ENCODE measurements around the gene GRIK2.

The GRIK2 gene

DNA sequence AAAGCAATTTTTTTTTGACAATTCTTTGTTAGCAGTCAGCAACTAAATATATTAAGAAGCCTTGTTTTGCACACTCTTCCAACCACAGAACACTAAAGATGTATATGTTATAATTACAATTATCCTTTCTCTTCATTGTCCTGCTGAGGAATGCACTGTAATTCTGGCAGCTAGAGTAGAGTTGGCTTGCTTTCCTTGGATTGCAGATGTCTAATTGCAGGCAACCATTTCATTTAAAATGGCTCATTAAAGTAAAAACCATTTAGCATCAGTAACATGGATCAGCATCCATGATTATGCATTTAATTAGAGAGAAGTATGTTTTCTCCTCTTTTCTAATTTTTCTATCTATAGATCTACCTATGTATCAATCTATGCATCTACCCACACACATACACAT is 335.4 kb downstream of the GRIK2 start:
- DNase-seq: no peak

DNA sequence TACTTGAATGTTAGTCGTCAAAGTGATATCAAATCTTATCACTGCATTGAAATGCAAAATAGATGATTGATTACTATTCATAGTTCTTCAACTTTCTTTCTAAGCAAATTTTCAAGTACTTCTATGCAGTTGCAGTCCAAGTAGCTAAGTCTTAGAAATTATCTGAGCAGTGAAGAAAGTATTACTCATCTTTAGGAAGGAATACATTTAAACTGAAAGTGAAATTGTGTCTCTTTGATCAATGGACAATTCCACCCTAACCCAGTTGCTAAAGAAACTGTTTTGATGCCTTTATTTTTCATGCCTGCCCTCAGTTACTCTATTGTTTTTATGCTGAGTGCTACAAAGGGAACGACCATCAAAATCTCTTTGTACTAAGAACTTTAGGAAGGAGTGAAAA is 337.4 kb downstream of the GRIK2 start:
- peak; percentile 21 for DNase-seq

DNA sequence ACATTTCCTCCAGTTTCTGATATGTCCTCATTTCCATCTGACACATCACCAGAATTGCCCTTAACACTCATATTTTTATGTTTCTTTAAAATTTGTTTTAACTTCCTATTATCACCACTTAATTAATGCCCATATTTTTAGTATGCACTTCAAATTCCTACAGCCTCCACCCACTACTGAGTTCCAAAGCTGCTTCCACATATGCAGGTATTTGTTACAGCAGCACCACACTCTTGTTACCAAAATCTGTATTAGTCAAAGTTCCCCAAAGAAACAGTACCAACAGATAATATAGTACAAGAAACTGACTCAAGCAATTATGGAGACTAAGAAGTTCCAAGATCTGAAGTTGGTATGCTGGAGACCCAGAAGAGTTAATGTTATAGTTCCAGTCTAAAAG is 340.4 kb downstream of the GRIK2 start:
- DNase-seq: no peak

DNA sequence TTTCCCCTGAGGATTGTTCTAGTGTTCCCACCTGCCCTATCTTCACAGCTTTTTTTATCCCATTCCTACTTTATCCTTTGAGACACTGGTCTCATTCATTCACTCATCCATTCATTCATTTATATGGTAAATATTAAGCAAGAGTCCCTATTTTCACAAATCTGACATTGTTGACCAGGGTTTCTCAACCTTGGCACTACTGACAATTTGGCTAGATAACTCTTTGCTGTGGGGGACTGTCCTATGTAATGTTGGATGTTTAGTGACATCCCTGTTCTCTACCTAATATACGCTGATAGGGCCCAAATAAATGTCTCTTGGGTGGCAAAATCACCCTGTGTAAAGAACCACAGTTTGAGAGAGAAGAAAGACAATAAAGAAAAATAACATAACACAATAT is 345.0 kb downstream of the GRIK2 start:
- DNase-seq: no peak

DNA sequence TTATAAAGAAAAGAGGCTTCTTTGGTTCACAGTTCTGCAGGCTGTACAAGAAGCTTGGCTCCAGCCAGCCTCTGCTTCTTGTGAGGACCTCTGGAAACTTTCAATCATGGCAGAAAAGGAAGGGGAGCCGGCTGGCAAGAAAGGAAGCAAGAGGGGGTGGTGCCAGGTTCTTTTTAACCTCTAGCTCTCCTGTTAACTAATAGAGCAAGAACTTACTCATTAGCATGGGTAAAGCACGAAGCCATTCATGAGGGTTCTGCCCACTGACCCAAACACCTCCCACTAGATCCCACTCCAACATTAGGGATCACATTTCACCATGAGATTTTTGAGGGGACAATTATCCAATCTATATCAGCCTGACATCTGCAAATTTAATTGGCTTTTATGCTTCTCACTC is 347.1 kb downstream of the GRIK2 start:
- DNase-seq: no peak

DNA sequence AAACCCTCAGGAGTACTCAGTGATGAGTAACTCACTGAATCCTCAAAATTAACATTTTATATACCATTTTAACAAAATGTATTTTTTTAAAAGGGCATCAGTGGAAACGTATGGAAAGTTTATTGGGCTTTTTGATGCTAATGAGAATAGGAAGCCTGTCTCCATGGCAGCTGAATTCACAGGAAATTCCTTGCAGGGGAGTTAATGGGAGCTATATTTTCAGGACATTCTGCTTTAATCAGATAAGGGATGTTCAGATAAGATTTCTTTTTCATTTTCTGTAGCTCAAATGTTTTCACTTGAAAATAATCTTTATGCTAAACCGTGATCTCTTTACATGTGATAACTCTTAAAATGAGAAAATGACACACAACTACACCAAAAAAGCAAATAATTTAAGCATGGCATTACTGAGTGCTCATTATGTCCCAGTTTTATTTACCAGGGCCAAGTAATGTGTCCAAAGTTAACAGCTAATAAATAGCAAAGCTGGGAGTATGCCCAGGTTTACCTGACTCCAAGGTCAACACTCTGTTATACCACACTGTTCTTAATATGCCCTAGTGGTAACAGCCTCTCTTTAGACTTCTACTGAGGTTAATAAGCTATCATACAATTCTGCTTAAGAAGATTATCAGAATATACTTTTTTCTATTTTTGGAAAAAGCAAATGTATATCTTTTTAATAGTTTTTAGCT is 348.1 kb downstream of the GRIK2 start:
- no peak for DNase-seq

DNA sequence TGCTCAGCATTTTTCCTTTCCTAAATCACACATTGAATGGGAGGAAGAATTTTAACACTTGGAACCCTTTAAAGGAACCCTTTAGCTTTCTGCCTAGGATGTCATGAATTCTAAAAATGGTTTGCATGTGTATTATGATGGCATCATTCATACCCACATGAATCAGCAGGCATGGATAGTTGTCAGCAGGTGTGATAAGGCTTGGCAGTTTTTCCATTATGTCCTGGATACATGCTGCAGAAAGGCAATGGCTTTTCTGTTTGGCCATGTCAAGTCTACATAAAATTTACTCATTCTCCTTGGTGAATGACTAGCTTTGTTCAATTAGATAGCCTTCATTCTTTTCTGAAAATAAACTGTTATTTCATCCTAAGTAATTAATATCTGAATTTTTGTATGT is 353.7 kb downstream of the GRIK2 start:
- no peak for DNase-seq

DNA sequence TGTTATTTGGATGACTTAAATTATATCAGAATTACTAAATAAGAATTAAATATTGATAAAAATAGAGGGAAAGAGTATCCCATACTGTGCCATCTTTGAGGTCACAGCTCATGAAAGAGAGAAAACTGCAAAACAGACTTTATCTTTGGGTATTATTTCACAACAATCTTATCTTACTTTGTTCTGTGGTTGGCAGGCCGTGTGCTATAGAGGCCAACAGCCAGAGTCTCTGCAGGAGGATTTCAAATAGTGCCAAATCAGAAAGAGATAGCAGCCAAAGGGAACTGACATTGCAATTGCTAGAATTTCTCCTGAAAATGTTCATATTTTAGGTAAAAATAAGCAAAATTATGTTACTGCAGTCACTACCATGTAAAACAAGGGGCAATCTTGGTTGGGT is 354.2 kb downstream of the GRIK2 start:
- DNase-seq: no peak

DNA sequence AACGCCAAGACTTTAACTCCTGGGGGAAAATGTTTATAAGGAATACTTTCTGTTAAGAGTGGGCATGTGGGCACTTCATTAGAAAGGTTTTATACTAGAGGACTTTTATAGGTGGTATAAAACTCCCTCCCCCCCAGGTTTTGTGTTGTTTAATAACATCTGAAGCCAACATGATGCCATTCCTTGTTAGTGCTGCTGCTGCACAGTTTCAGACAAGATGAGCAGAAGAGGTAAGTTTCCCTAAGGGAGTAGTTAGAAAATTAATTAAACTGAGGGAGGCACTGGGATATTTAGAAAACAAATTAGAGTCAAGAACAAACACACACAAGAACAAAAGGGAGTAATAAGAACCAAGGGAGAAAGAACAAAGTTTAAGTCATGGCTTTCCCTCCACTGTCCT is 362.4 kb downstream of the GRIK2 start:
- DNase-seq: no peak

DNA sequence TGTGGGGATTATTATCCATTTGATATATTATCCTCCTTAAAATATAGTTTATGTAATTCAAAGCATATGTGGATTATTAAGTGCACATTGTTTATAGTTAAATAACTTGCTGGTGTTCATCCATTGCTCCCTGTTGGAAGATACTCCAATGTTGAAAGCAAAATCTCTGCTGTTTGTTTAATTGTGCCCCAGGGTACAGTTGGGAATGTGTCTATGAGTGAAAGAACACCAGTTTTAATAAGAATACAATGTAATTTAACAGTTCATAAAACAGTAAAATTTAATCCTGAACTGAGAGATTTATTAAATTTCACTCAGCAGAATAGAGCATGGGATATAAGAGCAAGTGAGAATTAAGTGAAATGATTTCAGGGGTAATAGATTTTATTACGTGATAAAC is 364.9 kb downstream of the GRIK2 start:
- DNase-seq: peak; percentile 35

DNA sequence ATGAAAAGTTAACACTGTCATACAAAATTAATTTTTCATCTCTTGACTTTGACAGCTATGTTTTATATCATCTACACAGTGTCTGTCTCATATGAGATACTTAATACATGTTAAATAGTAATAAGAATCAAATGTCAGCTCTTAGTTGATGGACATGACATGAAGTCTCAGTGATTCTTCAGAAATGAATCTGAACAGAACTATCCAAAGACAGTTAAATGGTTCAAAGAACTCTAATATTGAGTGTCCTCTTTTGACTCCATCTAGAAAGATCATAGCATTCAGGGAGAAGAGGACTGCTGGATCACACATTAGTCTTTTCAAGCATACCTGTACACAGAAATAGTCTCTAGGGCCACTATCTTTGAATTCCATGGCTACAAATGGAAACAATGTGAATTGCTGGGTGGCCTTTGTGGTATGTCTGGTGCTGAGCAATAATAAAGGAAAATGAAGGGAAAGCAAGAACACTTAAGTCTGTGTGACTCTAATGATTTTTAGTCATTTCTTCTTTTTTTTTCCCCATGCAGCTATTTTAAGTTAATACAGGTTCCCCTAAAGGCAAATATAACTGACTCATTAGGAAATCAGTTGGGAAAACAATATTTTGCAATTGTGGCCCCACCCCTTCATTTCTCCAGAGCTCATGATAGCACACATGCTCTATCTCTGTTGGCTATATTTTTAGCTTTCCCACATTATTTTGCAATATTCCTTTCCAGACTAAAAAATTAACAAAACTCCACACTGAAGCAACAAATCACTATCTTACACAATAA is 367.5 kb downstream of the GRIK2 start:
- DNase-seq: peak; percentile 93

DNA sequence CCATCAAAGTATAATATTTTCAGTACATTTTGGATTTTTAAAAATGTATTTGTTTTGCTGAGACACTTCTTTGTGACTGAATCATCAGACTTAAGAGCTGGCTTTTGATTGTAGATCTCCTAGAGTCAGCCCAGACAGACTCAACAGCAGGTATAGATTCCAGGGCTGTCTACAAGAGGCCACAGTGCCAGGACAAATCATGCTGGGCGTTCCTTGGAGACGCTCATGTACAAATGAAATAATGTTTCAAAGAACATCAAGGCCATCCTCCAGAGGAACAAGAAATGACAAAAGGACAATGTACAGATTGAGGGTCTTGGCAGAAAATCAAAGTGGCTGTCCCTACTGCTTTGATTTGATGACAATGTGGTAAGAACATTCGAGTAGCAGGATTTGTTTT is 369.3 kb downstream of the GRIK2 start:
- peak; percentile 31 for DNase-seq

DNA sequence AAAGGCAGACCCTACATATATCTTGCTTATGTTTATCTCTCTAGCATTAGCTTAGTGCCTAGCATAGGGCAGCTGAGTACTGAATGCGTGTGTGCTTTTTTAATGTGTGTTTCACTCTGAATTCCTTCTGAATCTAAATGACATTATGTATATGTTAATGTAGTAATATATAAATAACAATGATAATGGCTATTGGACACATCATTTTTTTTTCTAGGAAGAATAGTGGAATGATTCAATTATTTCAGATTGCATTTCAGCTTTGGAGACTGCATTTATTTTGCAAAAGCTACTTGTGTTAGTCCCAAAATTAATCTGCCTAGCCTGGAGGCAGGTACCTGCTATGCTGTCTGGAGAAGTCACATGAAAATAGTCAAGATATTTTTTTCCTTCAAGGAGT is 371.8 kb downstream of the GRIK2 start:
- no peak for DNase-seq

DNA sequence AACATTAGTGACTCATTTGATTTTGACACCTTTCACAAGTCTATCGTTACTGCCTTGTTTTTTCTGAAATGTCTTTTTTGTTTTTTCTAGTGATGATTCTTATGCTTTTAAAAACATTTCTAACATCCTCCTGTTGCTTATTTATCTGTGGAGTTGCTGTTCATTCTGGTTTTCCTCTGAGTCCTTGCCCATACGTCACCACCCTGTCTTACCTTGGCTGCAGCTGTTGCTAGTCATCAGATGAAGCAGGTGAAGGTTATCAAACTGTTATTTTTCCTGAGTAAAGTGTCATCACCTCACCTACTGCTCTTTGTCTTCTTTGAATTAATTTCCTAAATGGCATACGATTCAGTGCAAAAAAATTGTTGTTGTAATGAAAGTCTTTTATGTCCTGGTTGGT is 376.6 kb downstream of the GRIK2 start:
- no peak for DNase-seq

DNA sequence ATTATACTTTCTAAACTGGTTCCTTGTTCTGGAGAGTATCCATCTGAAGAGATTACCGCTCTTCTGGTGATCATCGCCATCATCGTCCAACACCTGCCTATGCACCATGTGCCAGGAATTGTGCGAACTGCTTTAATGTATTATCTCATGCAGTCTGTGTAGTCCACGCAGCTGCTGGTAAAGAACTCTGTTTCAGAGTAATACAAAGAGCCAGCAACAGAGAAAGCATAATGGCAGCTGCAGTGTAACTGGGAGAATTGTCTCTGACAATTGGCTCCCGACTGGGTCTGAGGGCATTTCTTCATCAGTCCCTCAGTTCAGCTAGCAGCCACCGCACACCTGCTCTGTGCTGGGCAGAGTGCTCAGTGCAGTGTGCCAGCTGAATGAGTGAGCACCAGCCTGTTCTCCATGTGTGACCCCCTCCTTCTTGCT is 383.4 kb downstream of the GRIK2 start:
- no peak for DNase-seq

DNA sequence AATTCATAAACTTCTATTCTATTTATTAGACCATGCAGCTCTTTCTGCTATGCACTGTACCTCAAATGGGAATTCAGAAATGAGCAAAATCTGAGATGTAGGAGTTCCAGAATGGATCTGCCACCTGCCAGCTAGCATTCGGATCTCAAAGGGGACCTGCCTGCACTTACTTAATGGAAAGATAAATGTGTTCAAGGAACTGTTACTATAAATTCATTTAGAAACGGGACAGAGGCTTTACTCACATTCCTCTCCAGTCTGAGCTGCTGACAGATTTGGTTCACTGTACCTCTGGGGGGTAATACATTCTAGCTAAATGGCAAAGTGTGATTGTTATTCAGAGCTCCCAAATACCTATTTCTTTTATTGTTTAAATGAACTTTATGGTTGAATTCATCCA is 384.1 kb downstream of the GRIK2 start:
- DNase-seq: peak; percentile 34

DNA sequence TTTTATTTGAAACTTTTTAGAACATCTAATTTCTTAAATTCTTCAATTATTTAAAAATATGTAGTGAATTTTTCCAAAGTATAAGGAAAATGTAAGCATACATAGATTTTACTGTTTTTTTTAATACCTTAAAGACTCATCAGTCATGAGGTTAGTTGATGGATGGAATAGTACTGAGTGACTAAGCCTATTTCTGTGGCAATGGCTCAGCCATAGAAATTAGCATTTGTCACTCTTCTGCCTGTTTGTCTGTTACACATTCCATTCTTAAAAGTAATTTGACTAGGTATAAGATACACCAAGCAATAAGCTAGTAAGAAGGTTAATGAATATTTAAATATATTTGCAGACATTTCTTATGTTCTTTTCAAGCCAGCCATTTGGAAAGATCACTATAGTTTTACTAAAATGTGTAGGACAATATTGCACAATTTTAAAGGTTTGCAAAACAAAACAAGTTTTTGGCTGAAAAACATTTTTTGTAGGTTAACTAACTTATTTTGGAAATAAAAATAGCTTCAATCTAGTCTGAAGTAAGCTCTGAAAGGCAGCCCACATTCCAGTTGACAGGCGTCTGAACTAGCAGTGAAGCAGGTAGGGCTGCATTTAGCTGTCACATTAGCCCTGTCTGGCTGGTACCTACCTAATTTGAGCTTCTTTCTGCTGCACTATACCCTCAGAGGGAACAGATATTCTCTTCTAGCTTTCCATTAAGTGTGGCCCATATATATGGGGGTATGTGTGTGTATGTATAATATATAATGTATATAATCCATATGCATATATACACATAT is 385.7 kb downstream of the GRIK2 start:
- peak; percentile 77 for DNase-seq

DNA sequence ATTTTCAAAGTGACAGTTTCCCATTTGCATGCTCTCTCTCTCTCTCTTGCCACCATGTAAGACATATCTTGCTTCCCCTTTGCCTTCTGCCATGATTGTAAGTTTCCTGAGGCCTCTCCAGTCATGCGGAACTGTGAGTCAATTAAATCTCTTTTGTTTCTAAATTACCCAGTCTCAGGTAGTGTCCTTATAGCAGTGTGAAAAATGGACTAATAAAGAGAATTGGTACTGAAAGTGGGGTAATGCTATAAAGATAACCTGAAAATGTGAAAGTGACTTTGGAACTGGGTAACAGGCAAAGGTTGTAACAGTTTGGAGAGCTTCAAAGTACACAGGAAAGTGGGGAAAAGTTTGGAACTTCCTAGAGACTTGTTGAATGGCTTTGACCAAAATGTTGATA is 389.8 kb downstream of the GRIK2 start:
- no peak for DNase-seq

DNA sequence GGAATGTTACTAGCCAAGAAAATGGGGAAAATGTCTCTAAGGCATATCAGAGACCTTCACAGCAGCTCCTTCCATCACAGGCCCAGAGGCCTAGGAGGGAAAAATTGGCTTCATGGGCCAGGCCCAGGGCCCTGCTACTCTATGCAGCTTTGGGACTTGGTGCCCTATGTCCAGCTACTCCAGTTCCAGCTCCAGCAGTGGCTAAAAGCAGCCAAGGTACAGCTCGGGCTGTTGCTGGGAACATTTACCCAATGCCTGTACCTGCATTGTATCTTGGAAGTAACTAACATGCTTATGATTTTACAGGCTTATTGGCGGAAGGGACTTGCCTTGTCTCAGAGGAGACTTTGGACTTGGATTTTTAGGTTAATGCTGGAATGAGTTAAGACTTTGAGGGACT is 390.6 kb downstream of the GRIK2 start:
- DNase-seq: no peak

DNA sequence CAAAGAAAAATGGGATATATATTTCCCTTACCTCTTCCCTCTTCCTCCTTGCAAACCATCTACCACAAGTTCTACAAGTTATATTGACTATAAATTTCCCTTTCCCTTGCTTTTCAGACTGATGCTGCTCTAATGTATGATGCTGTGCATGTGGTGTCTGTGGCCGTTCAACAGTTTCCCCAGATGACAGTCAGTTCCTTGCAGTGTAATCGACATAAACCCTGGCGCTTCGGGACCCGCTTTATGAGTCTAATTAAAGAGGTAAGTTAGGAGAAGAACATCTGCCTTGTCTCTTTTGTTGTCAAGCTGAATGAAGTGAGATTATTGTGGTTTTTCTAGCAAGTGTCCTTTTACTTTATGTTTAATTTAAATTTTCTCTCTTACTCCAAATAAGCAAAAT is 406.0 kb downstream of the GRIK2 start:
- DNase-seq: no peak

DNA sequence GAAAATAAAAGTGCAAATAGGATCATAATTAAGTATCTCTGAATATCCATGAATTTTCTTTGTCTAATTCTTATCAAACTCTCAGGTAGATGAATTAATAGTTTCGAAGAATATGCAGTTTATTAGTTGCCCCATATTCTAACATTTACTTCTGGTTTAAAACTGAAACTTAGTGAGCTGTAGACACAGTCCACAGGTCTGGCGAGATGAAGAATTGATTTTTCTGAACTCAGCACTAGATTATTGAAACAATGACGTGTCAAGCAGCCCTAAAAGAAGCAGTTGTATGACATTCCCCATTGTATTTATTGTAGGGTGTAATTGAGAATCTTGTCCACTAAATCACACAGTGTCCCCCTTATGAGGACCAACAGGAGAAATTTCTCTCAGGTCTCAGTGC is 407.1 kb downstream of the GRIK2 start:
- DNase-seq: no peak

DNA sequence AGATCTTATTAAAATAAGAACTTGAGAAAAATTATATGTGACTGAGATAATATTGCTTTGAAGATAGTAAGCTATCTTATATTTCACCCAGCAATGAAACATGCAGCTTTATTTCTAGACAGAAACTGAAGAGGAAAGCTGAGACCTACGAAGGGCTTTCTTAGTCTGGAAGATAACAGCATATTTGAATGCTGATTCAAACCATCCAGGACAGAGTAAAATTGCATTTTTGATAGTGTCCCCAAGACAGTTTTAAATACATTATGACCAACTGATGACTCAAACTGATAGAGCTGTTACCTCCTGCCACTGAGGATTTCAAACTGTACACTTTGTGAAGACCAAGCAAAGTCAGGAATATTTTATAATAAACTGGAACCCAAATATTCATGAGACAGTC is 409.6 kb downstream of the GRIK2 start:
- DNase-seq: peak; percentile 32

DNA sequence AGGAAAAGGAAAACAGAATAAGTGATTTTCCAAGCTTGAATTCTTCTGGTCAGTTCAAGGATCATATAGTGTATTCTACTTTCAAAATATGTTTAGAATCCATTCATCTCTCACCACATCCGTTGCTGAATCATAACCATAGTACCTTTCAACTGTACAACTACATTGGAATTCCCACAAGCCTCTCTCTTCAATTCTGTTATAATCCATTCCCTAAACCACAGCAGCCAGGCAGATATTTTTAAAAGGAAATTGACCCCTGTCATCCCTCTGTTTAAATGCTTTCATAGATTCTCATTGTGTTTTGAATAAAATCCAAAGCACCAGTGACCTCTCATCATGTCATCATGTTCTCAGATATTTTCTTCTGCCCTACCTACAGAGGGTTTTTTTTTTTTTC is 412.7 kb downstream of the GRIK2 start:
- DNase-seq: peak; percentile 97

DNA sequence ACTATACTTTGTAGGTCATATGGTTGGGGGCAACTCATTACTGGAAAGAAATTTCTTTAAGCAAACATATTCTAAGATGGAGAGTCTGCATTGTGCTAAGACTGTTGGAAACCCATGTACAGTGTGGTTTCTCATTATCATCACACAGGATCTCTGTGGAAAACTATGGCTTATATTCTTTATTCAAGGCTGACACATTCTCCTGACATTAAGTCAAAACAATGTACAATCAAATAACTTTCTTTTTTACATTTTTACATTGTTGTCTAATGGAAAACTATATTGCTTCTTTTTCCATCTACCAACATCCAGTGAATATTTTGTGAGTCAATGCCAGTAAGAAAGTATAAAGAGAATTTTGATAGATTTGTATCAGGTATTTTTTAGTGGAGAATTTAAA is 417.6 kb downstream of the GRIK2 start:
- DNase-seq: no peak
